Measurements from ENCODE around the gene SDR9C7.

DNA sequence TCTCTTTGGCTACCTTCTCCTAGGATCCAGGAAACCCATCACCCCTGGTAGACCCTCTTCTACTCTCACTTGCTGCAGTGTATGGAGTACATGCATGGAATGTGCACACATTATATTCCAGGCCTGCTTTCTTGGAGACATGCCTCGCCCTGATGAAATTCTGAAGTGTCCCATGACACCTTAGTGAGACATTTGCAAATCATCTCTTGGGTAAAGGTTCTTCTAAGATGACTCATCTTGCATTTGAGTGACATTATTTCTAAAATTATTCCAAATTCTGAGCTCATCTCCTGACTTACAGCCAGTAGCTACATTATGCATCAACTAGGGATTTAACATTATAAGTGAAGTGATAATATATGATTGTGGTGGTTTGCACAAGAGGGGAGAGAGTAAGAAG lies 49.8 kb downstream of the SDR9C7 start:
- TF ChIP-seq EZH2 (IDR thresholded peaks at IDR 0.05; ENCODE audit: borderline replicate concordance) (no peak), EZH2phosphoT487 (IDR thresholded peaks at IDR 0.05; ENCODE audit: low read depth, severe bottlenecking, unreplicated experiment) (no peak)
- TF ChIP-seq, protein P1, sequence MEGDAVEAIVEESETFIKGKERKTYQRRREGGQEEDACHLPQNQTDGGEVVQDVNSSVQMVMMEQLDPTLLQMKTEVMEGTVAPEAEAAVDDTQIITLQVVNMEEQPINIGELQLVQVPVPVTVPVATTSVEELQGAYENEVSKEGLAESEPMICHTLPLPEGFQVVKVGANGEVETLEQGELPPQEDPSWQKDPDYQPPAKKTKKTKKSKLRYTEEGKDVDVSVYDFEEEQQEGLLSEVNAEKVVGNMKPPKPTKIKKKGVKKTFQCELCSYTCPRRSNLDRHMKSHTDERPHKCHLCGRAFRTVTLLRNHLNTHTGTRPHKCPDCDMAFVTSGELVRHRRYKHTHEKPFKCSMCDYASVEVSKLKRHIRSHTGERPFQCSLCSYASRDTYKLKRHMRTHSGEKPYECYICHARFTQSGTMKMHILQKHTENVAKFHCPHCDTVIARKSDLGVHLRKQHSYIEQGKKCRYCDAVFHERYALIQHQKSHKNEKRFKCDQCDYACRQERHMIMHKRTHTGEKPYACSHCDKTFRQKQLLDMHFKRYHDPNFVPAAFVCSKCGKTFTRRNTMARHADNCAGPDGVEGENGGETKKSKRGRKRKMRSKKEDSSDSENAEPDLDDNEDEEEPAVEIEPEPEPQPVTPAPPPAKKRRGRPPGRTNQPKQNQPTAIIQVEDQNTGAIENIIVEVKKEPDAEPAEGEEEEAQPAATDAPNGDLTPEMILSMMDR (IDR thresholded peaks at IDR 0.05; ENCODE audit: poor library complexity): no peak

Data from hepatocyte (in vitro differentiated cells).